ENCODE data around the gene GRIP1.

The GRIP1 gene

GRCh38 chr12:66392266-66392915 is 286.5 kb downstream of the GRIP1 start:
- TF ChIP-seq, protein P1, sequence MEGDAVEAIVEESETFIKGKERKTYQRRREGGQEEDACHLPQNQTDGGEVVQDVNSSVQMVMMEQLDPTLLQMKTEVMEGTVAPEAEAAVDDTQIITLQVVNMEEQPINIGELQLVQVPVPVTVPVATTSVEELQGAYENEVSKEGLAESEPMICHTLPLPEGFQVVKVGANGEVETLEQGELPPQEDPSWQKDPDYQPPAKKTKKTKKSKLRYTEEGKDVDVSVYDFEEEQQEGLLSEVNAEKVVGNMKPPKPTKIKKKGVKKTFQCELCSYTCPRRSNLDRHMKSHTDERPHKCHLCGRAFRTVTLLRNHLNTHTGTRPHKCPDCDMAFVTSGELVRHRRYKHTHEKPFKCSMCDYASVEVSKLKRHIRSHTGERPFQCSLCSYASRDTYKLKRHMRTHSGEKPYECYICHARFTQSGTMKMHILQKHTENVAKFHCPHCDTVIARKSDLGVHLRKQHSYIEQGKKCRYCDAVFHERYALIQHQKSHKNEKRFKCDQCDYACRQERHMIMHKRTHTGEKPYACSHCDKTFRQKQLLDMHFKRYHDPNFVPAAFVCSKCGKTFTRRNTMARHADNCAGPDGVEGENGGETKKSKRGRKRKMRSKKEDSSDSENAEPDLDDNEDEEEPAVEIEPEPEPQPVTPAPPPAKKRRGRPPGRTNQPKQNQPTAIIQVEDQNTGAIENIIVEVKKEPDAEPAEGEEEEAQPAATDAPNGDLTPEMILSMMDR (IDR thresholded peaks at IDR 0.05; ENCODE audit: insufficient read depth, low read length, missing control alignments), result no peak
- CTCF ChIA-PET, result interaction anchor here (1.3 kb wide), 1 partner anchor 16 kb away, joined by 4 read pairs; no protein-coding TSS in a partner anchor
- POLR2A ChIA-PET, result no interaction called here
- DNase-seq (ENCODE audit: low read depth, low spot score), result no peak
- H3K4me3 ChIP-seq (ENCODE audit: low read depth, low read length), result no peak overlapping the region

GRCh38 chr12:66388517-66388916 is 290.4 kb downstream of the GRIP1 start:
- CTCF ChIA-PET, result no interaction called here
- POLR2A ChIA-PET, result no interaction called here
- no peak overlapping the region for H3K4me3 ChIP-seq (ENCODE audit: low read depth, low read length)
- TF ChIP-seq, protein P1 (IDR thresholded peaks at IDR 0.05; ENCODE audit: insufficient read depth, low read length, missing control alignments), result no peak
- DNase-seq (ENCODE audit: low read depth, low spot score), result no peak

DNA sequence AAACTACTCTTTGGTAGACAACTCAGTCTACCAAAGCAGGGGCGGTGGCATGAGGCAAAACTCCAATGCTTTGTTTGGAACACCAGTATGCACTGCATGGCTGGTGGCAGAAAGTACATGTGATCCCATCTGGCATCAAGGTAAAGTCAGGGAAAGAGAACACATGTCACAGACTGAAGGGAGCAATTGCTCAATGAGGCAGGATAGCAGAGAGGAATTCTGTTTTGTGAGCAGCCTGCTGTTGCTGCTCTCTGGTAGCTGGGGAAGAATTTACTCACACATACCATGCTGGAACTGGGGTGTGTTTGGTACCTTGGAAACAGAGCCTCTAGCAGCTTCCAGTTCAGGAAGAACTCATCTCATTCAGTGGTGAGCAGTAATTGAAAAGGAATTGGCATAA is 291.8 kb downstream of the GRIP1 start:
- TF ChIP-seq, protein P1 (IDR thresholded peaks at IDR 0.05; ENCODE audit: insufficient read depth, low read length, missing control alignments), result no peak
- DNase-seq (ENCODE audit: low read depth, low spot score), result no peak
- ChIA-PET CTCF (no interaction called here), POLR2A (no interaction called here)
- H3K4me3 ChIP-seq (ENCODE audit: low read depth, low read length), result no peak overlapping the region

GRCh38 chr12:66380769-66381535 is 297.9 kb downstream of the GRIP1 start:
- TF ChIP-seq, protein P1 (IDR thresholded peaks at IDR 0.05; ENCODE audit: insufficient read depth, low read length, missing control alignments), result no peak
- ChIA-PET CTCF (no interaction called here), POLR2A (no interaction called here)
- no peak overlapping the region for H3K4me3 ChIP-seq (ENCODE audit: low read depth, low read length)
- DNase-seq (ENCODE audit: low read depth, low spot score), result no peak

DNA sequence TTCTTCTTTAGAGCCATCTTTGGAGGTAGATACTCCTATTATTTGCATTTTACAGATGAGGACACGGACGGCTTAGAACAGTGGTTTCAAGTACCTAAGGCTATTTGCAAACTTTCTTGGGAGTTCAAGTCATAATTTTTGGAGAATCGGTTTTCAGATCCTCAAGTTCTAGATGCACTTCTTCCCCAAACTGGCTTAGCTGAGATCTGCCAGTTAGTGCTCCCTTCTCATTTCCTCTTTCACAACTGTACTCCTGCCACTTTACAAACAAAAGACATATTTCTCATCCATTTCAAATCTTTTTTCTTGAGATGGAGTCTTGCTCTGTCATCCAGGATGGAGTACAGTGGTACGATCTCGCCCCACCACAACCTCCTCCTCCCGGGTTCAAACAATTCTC is 299.3 kb downstream of the GRIP1 start:
- no peak overlapping the region for H3K4me3 ChIP-seq (ENCODE audit: low read depth, low read length)
- DNase-seq (ENCODE audit: low read depth, low spot score), result no peak
- CTCF ChIA-PET, result no interaction called here
- POLR2A ChIA-PET, result no interaction called here
- TF ChIP-seq, protein P1 (IDR thresholded peaks at IDR 0.05; ENCODE audit: insufficient read depth, low read length, missing control alignments), result no peak

- CTCF ChIA-PET, result interaction anchor here (1.1 kb wide), 1 partner anchor 32 kb away, joined by 3 read pairs; no protein-coding TSS in a partner anchor
- POLR2A ChIA-PET, result no interaction called here
- TF ChIP-seq, protein P1 (IDR thresholded peaks at IDR 0.05; ENCODE audit: insufficient read depth, low read length, missing control alignments), result no peak
- no peak overlapping the region for H3K4me3 ChIP-seq (ENCODE audit: low read depth, low read length)
- no peak for DNase-seq (ENCODE audit: low read depth, low spot score)
Observed at GRCh38 chr12:66375560-66375959, 303.3 kb downstream of the GRIP1 start.
